Left colon (tissue), 2 donors: ENCODE measurements around the gene CAMK2D. TPM values are rescaled to one million over a fixed set of nuclear protein-coding genes. Genes with fewer than 3 reads are reported as not detected.

Experiments
- ATAC-seq: fragments of 200-7000 bp; cut with Tn5 transposase; one replicate; pipeline ENCODE4 v1.9.1; 2020; ENCODE audit warnings: mild to moderate bottlenecking, moderate library complexity
- DNase-seq, 2 donors: peaks; one replicate each; pipeline ENCODE4 v3.0.0-alpha.2; 2020
- intact Hi-C, 2 donors: fragments of 100-400 bp; cut with DNase I in 1 of 2; cut with micrococcal nuclease in 1 of 2; formaldehyde crosslinking; loops; one replicate each; pipeline versions ENCODE4 v1.11.2 to v1.14.0; 2022; cut with DNase I, micrococcal nuclease
- total RNA-seq, 2 donors: library from RNA; stranded (reverse); fragmentation: NEBNext Ultra II Directional; extraction: Animal tissue kit (Norgen Biotek cat#: 25700); gene quantifications; one replicate each; pipeline ENCODE4 v1.2.1, GENCODE V29; 2021
- donor health status: DM: no; HTN: no; CAD: no.
- donor health status: DM: yes; HTN: yes; CAD: no.

The CAMK2D gene
- total RNA-seq, 2 donors from 2014 or later, result 86.6 to 87.3 TPM

DNA sequence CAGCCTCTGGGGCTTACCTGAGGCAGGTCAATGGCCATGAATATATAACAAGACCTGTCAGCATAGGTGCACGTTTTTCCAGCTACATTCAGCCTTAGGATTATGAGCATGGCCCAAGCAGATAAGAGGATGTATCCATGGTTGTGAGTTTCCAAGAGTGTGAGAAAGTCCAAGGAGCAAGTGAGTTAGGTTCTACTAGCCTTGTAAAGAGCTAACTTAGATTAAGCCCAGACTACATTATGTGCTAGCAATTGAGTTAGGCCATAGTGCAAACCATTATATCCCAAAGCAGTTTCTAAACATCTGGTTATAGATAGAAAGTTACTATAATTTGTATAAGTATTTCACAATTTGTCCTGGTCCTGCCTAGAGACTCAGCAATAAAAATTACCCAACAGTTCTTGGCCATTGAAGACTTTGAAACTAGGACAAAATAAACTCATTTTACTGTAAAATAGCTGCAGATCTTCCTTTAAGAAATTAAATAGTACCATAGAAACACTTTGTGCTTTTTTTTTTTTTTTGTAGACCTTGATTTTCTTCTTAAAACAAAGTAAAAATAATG, 312.0 kb downstream of the CAMK2D start:
- ATAC-seq (peak; percentile 36), DNase-seq (no peak)
- intact Hi-C loops, result no loop called here

DNA sequence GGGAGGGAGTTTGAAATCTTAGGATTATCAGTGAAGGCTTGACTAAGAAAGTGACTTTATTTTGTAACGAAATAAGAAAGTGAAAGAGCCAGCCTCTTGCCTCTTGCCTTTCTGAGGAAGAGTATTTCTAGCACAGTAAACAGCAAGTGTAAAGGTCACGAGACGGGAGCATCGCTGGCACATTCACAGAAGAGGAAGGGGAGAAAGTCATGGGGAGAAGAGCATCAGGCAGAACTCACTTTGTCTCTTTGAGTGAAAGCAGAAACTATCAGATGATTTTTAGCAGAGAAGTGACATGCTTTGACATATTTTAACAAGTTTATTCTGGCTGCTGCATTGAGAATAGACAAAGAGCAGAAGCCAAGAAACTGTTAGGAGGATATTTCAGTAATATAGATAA, 313.8 kb downstream of the CAMK2D start:
- intact Hi-C loops, result no loop called here
- no peak for ATAC-seq

DNA sequence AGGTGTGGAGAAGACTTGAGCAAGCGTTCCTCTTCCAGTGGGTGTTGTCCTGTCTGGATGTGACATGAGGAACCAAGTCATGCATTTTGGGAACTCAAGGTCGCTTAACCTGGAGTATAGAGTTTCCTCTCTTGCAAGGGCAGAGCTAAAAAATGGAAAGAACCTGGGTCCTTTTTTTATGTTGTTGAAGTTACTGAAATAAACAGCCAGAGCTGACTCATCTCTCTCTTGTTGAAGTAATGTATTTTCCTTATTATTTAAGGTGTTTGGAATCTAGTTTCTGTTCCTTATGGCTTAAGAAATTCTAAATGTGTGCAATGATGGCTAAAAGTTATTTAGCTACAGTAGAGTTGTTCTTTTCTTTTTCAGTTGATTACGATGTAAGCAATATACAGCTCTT, 314.5 kb downstream of the CAMK2D start:
- no peak for ATAC-seq
- DNase-seq, result no peak
- intact Hi-C loops, result no loop called here

More for the DNA sequence above, 313.8 kb downstream of the CAMK2D start:
- DNase-seq, result no peak

DNA sequence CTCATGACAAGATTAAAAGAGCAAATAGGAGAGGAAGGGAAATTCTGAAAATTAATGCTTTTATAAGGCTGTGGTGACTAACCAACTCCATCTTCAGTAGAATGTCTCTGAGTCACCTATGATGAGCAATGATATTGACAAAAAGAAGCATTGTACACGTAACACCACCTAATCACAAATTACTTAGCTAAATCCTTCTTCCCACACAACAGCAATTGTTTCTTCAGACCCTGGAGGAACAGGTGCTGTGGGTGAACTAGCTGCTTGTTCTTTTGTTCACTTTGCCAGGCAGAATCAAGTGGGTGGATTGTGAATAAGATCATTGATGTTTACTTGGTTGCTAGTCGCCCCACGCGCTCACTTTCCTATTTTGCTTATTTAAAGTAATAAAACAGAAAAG, 315.5 kb downstream of the CAMK2D start:
- intact Hi-C loops, result no loop called here

DNA sequence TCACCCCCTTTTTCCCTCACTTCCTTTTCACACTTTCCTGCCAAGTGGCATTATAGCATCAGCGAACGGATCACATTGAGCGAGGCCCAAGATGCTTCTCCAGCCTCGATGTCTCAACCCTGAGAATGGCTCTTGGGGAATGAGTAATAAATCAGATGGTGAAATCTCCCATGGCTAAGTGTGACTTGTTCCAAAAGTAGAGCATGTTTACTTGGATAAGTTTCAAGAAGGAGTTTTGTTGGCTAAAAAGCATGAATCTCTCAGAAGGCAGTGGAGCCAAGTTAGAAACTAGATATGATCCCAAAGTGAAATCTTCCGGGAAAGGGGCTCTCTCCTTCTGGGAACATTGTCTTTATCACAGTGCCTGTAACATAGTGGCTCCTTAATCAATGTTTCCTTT, 316.3 kb downstream of the CAMK2D start:
- no peak for ATAC-seq
- intact Hi-C loops, result no loop called here
- DNase-seq, result no peak

More for the DNA sequence above, 315.5 kb downstream of the CAMK2D start:
- DNase-seq (no peak), ATAC-seq (no peak)

DNA sequence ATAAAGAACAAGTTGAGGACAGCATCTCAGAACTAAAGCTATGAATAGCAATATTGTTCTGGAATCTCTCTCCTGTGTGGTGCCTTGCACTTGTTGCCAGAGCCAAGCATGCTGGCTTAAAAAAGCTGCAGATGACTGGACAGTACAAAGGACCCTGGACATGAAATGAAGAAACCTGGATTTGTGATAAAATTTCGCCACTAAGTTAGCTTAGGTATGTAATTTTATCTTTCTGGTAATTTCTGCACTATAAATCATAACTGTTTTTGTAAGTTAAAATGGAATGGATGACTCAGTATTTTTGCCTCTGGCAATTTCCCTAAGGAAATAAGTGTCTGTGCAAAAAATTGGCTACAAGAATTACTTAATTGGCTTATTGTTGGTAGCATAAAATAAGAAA, 317.2 kb downstream of the CAMK2D start:
- ATAC-seq (no peak), DNase-seq (no peak)

DNA sequence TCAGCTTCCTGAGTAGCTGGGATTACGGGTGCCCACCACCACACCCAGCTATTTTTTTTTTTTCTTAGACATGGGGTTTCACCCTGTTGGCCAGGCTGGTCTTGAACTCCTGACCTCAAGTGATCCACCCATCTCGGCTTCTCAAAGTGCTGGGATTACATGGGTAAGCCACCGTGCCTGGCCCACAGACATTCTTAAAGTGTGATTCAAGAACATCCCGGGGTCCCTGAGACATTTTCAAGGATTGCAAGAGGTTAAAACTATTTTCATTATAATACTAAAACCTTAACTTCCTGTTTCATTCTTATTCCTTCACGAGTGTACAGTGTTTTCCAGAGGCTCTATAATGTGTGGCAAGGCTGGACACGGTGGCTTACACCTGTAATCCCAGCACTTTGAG, 318.7 kb downstream of the CAMK2D start:
- no peak for DNase-seq
- no peak for ATAC-seq
- intact Hi-C loops, result no loop called here

More for the DNA sequence above, 317.2 kb downstream of the CAMK2D start:
- intact Hi-C loops, result no loop called here

DNA sequence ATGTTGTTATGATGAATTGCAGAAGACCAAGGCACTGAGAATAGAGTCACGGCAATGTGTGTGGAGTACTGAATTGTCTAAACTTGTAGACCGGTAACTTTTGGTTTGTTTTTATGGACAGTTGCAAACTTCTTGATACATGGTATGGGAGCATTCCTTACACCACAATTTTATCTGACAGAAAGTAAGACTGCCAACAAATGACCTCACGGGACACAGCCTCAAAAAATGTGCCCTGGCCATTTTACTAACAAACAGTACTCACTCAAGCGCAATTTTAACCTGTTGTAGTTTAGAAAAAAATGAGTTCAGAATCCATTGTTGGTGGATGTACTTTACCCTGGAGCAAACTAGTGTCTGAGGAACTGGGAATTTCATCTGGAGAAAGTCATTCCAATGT, 321.2 kb downstream of the CAMK2D start:
- intact Hi-C loops, result no loop called here
- ATAC-seq (no peak), DNase-seq (no peak)

DNA sequence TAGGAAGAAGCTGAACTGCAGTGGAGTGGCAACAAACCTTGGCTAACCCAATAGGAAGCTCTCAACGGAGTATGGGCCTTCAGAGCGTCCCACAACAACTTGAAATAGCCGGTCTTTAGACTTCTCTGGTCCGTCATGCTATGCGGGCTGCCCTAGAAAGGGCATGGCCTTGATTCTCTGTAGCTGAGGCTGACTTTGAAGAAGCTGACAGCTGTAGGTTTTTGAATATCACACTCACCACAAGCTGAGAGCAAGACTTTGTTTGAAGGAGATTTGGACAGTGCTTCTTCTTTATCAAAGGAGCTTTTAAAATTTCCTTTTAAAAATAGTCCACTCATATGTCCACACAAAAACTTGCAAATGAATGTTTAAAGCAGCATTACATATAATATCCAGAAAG, 322.9 kb downstream of the CAMK2D start:
- intact Hi-C loops, result no loop called here
- DNase-seq (no peak), ATAC-seq (no peak)

DNA sequence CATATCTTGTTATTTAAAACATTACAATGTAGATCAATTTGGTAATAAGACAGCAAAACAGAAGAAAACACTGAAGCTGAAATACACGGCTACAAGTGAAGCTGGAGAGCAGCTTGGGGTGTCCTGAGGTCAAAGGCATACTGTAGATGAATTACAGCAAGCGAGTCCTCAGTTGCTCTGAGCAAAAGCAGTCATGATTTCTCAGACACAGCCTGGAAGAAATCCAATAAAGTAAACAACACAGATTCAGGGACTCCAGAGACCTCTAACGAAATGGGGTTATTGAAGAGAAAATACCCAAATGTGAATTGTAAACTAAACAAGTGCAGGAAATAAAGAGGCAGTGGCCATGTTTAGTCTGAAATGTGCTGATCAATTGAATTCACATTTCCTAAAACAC, 324.4 kb downstream of the CAMK2D start:
- DNase-seq, result no peak
- intact Hi-C loops, result no loop called here
- ATAC-seq, result no peak

DNA sequence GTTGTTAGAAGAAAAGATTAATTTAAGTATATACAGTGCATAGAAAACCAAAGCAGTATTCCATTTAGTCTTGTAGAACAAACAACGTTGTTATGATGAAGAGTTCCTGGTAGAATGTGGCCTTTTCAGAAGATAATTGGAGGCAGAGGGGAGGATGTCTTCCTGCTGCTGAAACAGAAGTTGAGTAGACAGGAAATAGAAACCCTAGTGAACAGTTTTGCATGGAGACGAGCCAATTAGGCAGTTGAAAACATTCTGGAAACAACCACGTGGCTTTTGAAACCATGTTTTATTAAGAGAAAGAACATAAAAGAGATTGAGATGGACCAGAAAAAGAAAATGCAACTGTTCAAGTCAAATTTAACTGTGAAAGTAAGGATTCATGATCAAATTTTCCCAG, 325.2 kb downstream of the CAMK2D start:
- intact Hi-C loops, result no loop called here
- no peak for ATAC-seq
- DNase-seq, result no peak

DNA sequence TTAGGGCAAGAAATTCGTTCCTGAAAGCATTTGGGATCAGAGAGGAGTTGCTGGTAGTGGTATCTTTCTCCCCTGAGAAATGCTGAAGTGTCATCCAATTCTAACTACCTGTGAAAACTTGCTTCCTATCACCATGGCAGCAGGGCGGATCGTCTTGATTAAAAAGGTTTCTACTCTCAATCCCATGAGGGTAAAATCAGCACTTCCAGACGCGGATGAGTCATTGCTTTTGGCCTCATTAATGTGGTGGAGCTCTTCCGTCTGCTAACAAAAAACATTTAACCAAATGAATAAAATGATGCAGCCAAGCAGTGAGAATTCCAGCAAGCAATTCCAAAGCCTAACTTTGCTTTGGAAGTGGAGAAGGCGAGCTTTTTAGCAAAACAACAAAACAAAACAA, 325.6 kb downstream of the CAMK2D start:
- ATAC-seq, result no peak
- no peak for DNase-seq
- intact Hi-C loops, result no loop called here

DNA sequence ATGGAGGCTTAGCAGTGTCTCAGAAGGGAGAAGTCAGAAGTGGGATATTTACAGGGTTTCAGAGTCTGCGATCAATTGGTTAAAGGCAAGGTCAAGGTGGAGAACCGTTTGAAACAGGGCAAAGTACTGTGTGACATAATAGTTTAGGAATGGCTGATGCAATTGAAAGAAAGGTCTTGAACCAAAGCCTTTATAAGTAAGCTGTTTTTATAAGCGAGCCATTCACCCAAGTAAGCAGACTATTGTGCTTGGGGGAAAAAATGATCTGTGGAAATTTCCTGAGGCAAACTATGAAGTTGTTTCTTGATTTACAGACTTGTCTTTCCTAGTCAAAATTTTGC, 327.3 kb downstream of the CAMK2D start:
- intact Hi-C loops, result no loop called here
- DNase-seq, result no peak

DNA sequence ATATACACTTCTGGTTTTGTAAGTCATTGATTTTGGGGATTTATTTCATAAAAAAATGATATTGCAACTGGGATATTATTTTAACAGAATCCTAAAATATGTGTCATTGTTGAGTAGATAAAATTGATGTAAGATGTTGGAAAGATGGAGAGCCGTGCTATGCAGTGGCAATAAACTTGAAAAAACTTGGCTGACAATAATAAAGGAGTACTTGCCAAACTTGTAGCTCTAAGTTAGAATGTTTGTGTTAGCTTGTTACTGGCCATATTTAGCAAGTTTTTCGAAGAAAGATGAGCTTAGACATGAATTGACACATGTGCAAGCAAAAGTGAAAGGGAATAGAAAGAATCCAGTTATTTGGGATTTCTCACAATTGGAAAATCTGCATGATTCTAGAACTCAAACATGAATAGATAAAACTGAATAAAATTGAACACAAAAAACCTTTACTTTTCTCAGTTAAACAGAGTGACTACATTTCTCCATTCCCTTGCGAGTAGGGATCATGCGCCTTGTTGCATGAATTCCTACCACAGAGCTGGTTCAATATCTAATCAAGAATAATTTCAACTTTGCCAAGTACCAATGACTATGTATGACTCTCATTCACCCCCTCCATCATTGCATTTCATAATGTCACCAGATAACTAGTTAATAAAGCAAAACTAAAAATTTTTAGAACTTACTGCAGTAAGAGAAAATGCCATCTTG, 327.8 kb downstream of the CAMK2D start:
- no peak for DNase-seq
- ATAC-seq, result no peak
- intact Hi-C loops, result no loop called here

More for the DNA sequence above, 327.3 kb downstream of the CAMK2D start:
- no peak for ATAC-seq

DNA sequence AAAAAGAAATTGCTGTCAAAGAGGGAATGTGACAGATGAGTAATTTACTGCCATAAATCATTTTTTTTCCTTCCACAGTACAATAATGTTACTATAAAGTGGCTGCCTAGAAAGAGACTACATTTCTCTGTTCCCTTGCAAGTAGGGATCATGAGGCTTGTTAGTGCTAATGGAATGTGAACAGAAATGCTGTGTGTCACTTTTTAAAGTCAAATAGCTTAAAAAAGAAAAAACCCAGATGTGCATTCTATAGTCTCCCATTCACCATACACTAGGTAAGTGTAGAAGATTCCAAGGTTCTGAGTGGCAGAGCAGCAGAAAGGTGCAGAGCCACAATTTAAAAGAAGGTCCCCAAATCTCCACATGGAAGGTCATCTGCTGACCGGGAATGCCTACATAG, 328.4 kb downstream of the CAMK2D start:
- intact Hi-C loops, result no loop called here
- DNase-seq, result no peak
- no peak for ATAC-seq

DNA sequence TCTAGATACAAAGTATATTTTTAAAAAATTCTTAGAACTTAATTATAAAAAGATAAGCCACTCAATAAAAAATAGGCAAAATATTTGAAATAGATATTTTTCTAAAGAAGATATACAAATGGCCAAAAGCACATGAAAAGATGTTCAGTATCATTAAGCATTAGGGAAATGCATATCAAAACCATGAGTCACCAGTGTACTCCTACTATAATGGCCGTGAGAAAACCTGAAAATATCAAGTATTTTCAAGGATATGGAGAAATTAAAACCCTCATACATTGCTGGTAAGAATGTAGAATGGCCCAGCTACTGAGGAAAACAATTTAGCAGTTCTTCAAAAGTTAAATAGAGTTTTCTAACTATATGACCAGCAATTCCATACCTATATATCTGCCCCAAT, 337.9 kb downstream of the CAMK2D start:
- intact Hi-C loops, result no loop called here
- ATAC-seq (no peak), DNase-seq (no peak)

DNA sequence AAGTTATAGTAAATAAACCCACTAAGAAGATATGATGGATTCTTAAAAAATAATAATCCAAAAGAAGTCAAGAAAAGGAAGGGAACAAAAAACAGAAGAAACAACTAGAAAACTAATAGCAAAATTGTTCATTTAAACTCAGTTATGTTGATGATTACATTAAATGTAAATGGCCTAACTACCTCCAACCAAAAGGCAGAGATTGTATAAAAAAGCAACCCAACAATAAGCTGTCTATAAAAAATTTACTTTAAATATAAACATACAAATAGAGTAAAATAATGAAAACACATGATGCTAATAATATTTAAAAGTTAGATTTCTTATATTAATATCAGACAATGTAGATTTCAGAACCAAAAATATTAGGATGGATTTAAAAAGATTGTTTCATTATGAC, 340.6 kb downstream of the CAMK2D start:
- intact Hi-C loops, result no loop called here
- DNase-seq, result no peak

DNA sequence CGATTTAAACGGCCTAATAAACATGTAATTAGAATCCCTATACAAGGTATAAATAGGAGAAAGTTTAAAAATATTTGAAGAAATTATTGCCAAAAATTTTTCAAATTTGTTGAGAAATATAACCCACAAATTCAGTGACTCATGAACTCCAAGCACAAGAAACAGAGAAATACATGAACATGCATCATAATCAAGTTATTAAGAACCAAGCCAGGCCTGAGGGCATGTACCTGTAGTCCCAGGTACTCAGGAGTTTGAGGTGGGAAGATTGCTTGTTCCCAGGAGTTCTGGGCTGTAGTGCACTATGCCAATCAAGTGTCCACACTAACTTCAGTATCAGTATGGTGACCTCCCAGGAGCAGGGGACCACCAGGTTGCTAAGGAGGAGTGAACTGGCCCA, 341.9 kb downstream of the CAMK2D start:
- DNase-seq, result no peak
- intact Hi-C loops, result no loop called here
- ATAC-seq, result no peak

More for the DNA sequence above, 340.6 kb downstream of the CAMK2D start:
- no peak for ATAC-seq

DNA sequence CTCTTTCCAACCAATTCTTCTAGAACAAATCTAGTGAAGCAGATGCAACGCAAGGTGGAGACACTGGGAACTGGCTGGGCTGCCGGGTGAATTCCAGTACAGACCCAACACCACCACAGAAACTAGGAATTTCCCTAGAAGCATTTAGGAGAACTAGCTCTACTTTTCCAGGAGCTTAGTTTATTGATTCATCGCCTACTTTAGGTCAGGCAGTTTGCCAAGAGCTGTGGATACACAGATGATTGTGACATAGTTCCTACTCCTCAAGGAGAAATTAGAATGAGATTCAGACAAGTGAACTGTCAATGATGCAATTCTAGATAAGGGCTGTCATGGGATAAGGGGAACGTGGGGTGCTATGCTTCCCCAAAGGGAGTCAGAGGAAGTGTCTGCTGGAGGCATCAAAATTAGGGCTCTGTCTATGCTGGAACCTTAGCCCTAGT, 350.0 kb downstream of the CAMK2D start:
- intact Hi-C loops, result no loop called here
- no peak for ATAC-seq
- DNase-seq, result no peak

DNA sequence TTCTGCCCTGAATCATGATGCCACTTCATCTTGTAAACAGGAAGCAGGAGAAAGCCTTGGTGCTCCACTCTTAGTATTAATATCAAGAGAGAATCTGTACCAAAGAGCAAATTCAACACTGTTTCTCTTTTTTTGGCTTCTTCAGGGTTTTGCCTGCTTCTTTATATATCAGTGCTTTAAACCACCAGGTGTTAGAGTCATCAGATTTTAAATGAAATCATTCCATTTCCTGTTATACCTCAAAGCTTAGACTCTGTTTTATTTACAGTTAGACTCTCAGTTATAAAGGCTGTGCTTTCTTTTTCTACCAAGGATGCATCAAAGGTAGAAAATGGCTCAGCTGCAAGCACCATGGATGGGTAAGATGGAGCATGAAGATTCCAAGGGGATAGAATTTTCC, 350.9 kb downstream of the CAMK2D start:
- intact Hi-C loops, result no loop called here
- ATAC-seq (no peak), DNase-seq (no peak)

DNA sequence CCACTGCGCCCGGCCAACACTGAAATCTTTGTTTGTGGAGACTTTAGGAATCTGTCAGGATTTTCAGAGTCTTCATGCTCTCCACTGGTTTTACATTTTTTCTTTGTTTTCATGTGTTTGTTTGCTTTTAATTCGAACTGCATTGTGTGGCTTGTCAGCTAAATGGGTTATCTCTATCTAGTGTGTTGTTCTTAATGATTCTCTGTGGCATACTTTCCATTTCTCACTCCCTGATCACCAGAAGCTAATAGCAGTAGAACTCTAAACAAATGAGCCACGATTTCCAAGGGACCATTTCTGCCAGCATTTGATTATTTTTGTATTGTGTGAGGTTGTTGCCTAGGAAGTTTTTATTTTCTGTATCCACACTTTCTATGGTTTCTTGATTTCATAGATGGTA, 352.4 kb downstream of the CAMK2D start:
- intact Hi-C loops, result loop anchor here in 1 of 2 donors (10.0 kb wide), 1 partner anchor 126 kb away; no protein-coding TSS in a partner anchor
- no peak for ATAC-seq
- DNase-seq, result no peak
